Hematopoietic multipotent progenitor cell treated with erythropoietin and hydrocortisone succinate and interleukin-3 and kit ligand, for 17 days (in vitro differentiated cells): Measurements from ENCODE around the gene KIF25.
"Not testable (repeated sequence)": the region's sequence is repeated elsewhere in the genome, so short reads cannot be mapped to it uniquely, and the experiment has no call there.

Experiments
- DNase-seq: peaks from one replicate; pipeline ENCODE4 v3.0.0-alpha.2; 2015; ENCODE audit warnings: low spot score

Gene KIF25

GRCh38 chr6:167995731-167996151, 1.7 kb upstream of the KIF25 start:
- DNase-seq, result no peak

- DNase-seq, result no peak
Measured at GRCh38 chr6:167996424-167997199, 859 bp upstream of the KIF25 start.

GRCh38 chr6:167998215-167998614, 744 bp downstream of the KIF25 start:
- no peak for DNase-seq

- DNase-seq, result no peak
Measured at GRCh38 chr6:168000198-168001028, 2.9 kb downstream of the KIF25 start.

- no peak for DNase-seq
Measured at GRCh38 chr6:168001029-168001332, 3.5 kb downstream of the KIF25 start.

GRCh38 chr6:168001514-168001913, 4.0 kb downstream of the KIF25 start:
- DNase-seq, result not testable (repeated sequence)

GRCh38 chr6:168002804-168003203, 5.3 kb downstream of the KIF25 start:
- no peak for DNase-seq

GRCh38 chr6:168004023-168004422, 6.6 kb downstream of the KIF25 start:
- DNase-seq, result no peak

GRCh38 chr6:168004945-168005344, 7.5 kb downstream of the KIF25 start:
- no peak for DNase-seq

- no peak for DNase-seq
Measured at GRCh38 chr6:168005796-168006195, 8.3 kb downstream of the KIF25 start.

- no peak for DNase-seq
Measured at GRCh38 chr6:168007592-168008338, 10.3 kb downstream of the KIF25 start.

- DNase-seq, result no peak
Measured at GRCh38 chr6:168009331-168009730, 11.9 kb downstream of the KIF25 start.

- no peak for DNase-seq
Measured at GRCh38 chr6:168011291-168011690, 13.8 kb downstream of the KIF25 start.

GRCh38 chr6:168012431-168013249, 15.2 kb downstream of the KIF25 start:
- no peak for DNase-seq

- no peak for DNase-seq
Measured at GRCh38 chr6:168013250-168013915, 15.9 kb downstream of the KIF25 start.

- DNase-seq, result no peak
Measured at GRCh38 chr6:168014428-168014827, 17.0 kb downstream of the KIF25 start.

- no peak for DNase-seq
Measured at GRCh38 chr6:168015009-168015408, 17.5 kb downstream of the KIF25 start.

GRCh38 chr6:168015482-168016175, 18.2 kb downstream of the KIF25 start:
- no peak for DNase-seq

- DNase-seq, result no peak
Measured at GRCh38 chr6:168016176-168016620, 18.7 kb downstream of the KIF25 start.

- no peak for DNase-seq
Measured at GRCh38 chr6:168016721-168017525, 19.5 kb downstream of the KIF25 start.
